Vagina (tissue), 2 donors: ENCODE results near the gene THRA.

Source experiments
- POLR2AphosphoS5 ChIP-seq, 2 donors: sonication (generic); formaldehyde crosslinking; IDR thresholded peaks; one replicate each; pipeline ENCODE4 v1.9.0; 2017; ENCODE audit warnings: antibody characterized with exemption in 2 of 2, mild to moderate bottlenecking in 2 of 2, low read depth in 1 of 2; ENCODE audit not compliant: insufficient read depth in 1 of 2
- TF ChIP-seq, protein P1 (sequence below), 3 experiments: fragments of 450-650 bp in 2 of 3; fragments of 200-600 bp in 1 of 3; sonication (generic) in 1 of 3; IDR thresholded peaks; one replicate each; pipeline ENCODE4 v1.5.1; 2017 to 2019; ENCODE audit warnings: antibody characterized with exemption in 3 of 3, mild to moderate bottlenecking in 2 of 3, moderate library complexity in 2 of 3

- peak in 1 of 2 donors; percentile 82 for TF ChIP-seq POLR2AphosphoS5 (IDR thresholded peaks at IDR 0.05; ENCODE audit: insufficient read depth in 1 of 2, low read depth in 1 of 2)
- TF ChIP-seq, protein P1, sequence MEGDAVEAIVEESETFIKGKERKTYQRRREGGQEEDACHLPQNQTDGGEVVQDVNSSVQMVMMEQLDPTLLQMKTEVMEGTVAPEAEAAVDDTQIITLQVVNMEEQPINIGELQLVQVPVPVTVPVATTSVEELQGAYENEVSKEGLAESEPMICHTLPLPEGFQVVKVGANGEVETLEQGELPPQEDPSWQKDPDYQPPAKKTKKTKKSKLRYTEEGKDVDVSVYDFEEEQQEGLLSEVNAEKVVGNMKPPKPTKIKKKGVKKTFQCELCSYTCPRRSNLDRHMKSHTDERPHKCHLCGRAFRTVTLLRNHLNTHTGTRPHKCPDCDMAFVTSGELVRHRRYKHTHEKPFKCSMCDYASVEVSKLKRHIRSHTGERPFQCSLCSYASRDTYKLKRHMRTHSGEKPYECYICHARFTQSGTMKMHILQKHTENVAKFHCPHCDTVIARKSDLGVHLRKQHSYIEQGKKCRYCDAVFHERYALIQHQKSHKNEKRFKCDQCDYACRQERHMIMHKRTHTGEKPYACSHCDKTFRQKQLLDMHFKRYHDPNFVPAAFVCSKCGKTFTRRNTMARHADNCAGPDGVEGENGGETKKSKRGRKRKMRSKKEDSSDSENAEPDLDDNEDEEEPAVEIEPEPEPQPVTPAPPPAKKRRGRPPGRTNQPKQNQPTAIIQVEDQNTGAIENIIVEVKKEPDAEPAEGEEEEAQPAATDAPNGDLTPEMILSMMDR (IDR thresholded peaks at IDR 0.05): peak in 2 of 3 experiments; percentile 70
Observed at GRCh38 chr17:40038882-40039513, 23.8 kb upstream of the THRA start.
